Measurements from ENCODE around the gene TCEAL7. TPM values are rescaled to one million over a fixed set of nuclear protein-coding genes. Genes with fewer than 3 reads are reported as not detected.

Gene TCEAL7
- polyA plus RNA-seq, 1 donor (not counting 4 experiments of a cell fraction or from before 2014, with no cell fraction given), result 0.25 TPM

- H3K79me2 ChIP-seq (ENCODE audit: control insufficient read depth, insufficient read depth, low read length), result no peaks in the 10 kb centered on the region
- no peaks in the 10 kb centered on the region for H3K9me1 ChIP-seq (ENCODE audit: control insufficient read depth, extremely low read depth, insufficient read depth, low read length)
- peak overlapping the region; percentile 52 for H3K27ac ChIP-seq (ENCODE audit: control insufficient read depth, insufficient read depth, low read length)
- peak overlapping the region; percentile 77 for H3K9ac ChIP-seq (ENCODE audit: control insufficient read depth, extremely low read depth, insufficient read depth, low read length)
- H4K20me1 ChIP-seq (ENCODE audit: control insufficient read depth, extremely low read depth, insufficient read depth, low read length), result no peaks in the 10 kb centered on the region
- H3K4me1 ChIP-seq (ENCODE audit: control insufficient read depth, extremely low read depth, insufficient read depth, low read length), result peaks cover 4% of the 10 kb centered on the region
- no peaks in the 10 kb centered on the region for H3K9me3 ChIP-seq (ENCODE audit: control insufficient read depth, low read depth, low read length)
- TF ChIP-seq EZH2 (IDR thresholded peaks at IDR 0.05; ENCODE audit: low read length) (no peak), CTCF (optimal IDR thresholded peaks at IDR 0.05 in 1 of 3, IDR thresholded peaks at IDR 0.05 in 1 of 3, conservative IDR thresholded peaks at IDR 0.05 in 1 of 3; ENCODE audit: extremely low read depth in 1 of 3, insufficient read depth in 2 of 3, low read length in 3 of 3) (no peak)
- H2AFZ ChIP-seq (ENCODE audit: control insufficient read depth, low read length), result peak overlapping the region; percentile 2
- DNase-seq (ENCODE audit: low read depth, low spot score) (no peak), FAIRE-seq (no peak)
- peak overlapping the region; percentile 45 for H3K4me2 ChIP-seq (ENCODE audit: control insufficient read depth, extremely low read depth, insufficient read depth, low read depth, low read length)
- dilution Hi-C loops (cut with MboI; ENCODE audit: extremely low pct_ligation_motif_present, low sequenced_read_pairs), result no loop called here
- H3K4me3 ChIP-seq (ENCODE audit: control insufficient read depth in 2 of 3, extremely low read depth in 1 of 3, insufficient read depth in 2 of 3, low read depth in 1 of 3, low read length in 3 of 3), result peak overlapping the region; percentile 46 to 65 (median 46)
- no peaks in the 10 kb centered on the region for H3K27me3 ChIP-seq (ENCODE audit: control insufficient read depth, extremely low read depth, insufficient read depth, low read length)
- H3K36me3 ChIP-seq (ENCODE audit: control insufficient read depth in 2 of 2, extremely low read depth in 1 of 2, insufficient read depth in 2 of 2, low read length in 2 of 2), result no peaks in the 10 kb centered on the region
Observed at GRCh38 chrX:103376979-103377324, 46.9 kb downstream of the TCEAL7 start.

GRCh38 chrX:103378990-103379389, 49.0 kb downstream of the TCEAL7 start:
- no peak overlapping the region for H2AFZ ChIP-seq (ENCODE audit: control insufficient read depth, low read length)
- H3K27me3 ChIP-seq (ENCODE audit: control insufficient read depth, extremely low read depth, insufficient read depth, low read length), result no peaks in the 10 kb centered on the region
- H3K27ac ChIP-seq (ENCODE audit: control insufficient read depth, insufficient read depth, low read length), result no peak overlapping the region
- H3K9me1 ChIP-seq (ENCODE audit: control insufficient read depth, extremely low read depth, insufficient read depth, low read length), result no peaks in the 10 kb centered on the region
- no peaks in the 10 kb centered on the region for H3K9me3 ChIP-seq (ENCODE audit: control insufficient read depth, low read depth, low read length)
- H3K79me2 ChIP-seq (ENCODE audit: control insufficient read depth, insufficient read depth, low read length), result no peaks in the 10 kb centered on the region
- DNase-seq (ENCODE audit: low read depth, low spot score) (no peak), FAIRE-seq (no peak)
- no peak overlapping the region for H3K4me3 ChIP-seq (ENCODE audit: control insufficient read depth in 2 of 3, extremely low read depth in 1 of 3, insufficient read depth in 2 of 3, low read depth in 1 of 3, low read length in 3 of 3)
- H3K9ac ChIP-seq (ENCODE audit: control insufficient read depth, extremely low read depth, insufficient read depth, low read length), result no peak overlapping the region
- H3K4me2 ChIP-seq (ENCODE audit: control insufficient read depth, extremely low read depth, insufficient read depth, low read depth, low read length), result no peak overlapping the region
- TF ChIP-seq CTCF (optimal IDR thresholded peaks at IDR 0.05 in 1 of 3, IDR thresholded peaks at IDR 0.05 in 1 of 3, conservative IDR thresholded peaks at IDR 0.05 in 1 of 3; ENCODE audit: extremely low read depth in 1 of 3, insufficient read depth in 2 of 3, low read length in 3 of 3) (no peak), EZH2 (IDR thresholded peaks at IDR 0.05; ENCODE audit: low read length) (no peak)
- H3K4me1 ChIP-seq (ENCODE audit: control insufficient read depth, extremely low read depth, insufficient read depth, low read length), result no peaks in the 10 kb centered on the region
- H3K36me3 ChIP-seq (ENCODE audit: control insufficient read depth in 2 of 2, extremely low read depth in 1 of 2, insufficient read depth in 2 of 2, low read length in 2 of 2), result no peaks in the 10 kb centered on the region
- dilution Hi-C loops (cut with MboI; ENCODE audit: extremely low pct_ligation_motif_present, low sequenced_read_pairs), result no loop called here
- no peaks in the 10 kb centered on the region for H4K20me1 ChIP-seq (ENCODE audit: control insufficient read depth, extremely low read depth, insufficient read depth, low read length)

Small RNA genes lying within 50 kb of the gene (small RNA-seq; reads per million reads assigned to genes)
- gene Z92846.1 (ENCODE audit: insufficient read length in 3 of 3, low read depth in 3 of 3, low replicate concordance in 1 of 3), result 0 reads per million in 3 experiments

Other genes with a start within 250 kb of the TCEAL7 start
- 0.29 to 0.82 TPM (median 0.37 TPM) in 3 replicates for gene NXF3, start 237.1 kb upstream of the TCEAL7 start, polyA plus RNA-seq
- 11.8 to 20.0 TPM (median 14.3 TPM) in 3 replicates for gene BEX4, start 115.1 kb upstream of the TCEAL7 start, polyA plus RNA-seq
- gene TCEAL8, start 75.1 kb upstream of the TCEAL7 start, polyA plus RNA-seq, result 45.6 to 84.7 TPM (median 53.6 TPM) in 3 replicates
- gene TCEAL5, start 53.5 kb upstream of the TCEAL7 start, polyA plus RNA-seq, result not detected in 3 replicates
- 4.5 to 6.5 TPM (median 5.9 TPM) in 3 replicates for gene BEX2, start 19.2 kb upstream of the TCEAL7 start, polyA plus RNA-seq
- 45.9 to 104 TPM (median 57.8 TPM) in 3 replicates for gene TCEAL9, start 26.3 kb downstream of the TCEAL7 start, polyA plus RNA-seq
- 125 to 264 TPM (median 205 TPM) in 3 replicates for gene BEX3, start 46.3 kb downstream of the TCEAL7 start, polyA plus RNA-seq
- gene RAB40A, start 189.2 kb downstream of the TCEAL7 start, polyA plus RNA-seq, result 0.02 to 0.63 TPM (median 0.33 TPM) in 3 replicates

All from keratinocyte (primary cell).